ENCODE results near the gene FOLH1.
"Not testable (repeated sequence)": the region's sequence is repeated elsewhere in the genome, so short reads cannot be mapped to it uniquely, and the experiment has no call there.

Gene FOLH1

DNA sequence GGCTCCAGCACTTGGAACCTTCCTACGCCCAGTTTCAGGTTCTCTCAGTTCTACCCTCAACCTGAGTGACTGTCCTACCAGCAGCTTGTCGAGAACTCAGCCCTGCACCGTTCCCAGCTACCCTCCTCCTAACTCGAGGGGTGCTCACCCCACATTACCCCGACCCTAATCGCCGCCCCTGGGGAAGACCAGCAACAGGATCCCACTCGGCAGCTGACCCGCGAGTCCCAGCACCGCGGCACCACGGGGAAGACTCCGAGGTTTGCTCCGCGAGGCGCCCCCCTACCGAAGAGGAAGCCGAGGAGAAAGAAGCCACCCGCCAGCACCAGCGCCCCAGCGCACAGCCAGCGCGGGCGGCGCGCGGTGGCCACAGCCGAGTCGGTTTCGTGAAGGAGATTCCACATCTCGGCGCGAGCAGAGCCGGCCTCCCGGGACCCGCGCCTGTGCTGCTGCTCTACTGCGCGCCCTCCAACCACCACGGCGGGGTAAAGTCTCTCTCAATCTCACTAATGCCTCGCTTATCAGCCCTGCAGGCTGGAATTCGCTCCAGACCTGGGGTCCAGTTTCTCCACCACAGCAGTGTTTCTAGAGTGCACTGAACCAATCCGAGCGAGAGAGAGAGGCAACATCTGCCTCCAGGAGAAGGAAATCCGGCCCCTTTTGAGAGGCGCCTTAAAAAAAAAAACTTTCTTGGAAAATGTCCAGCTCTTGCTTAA is at the start of gene FOLH1:
FOLH1 (minus strand) TSS at position 597 of the 716 bp plus-strand sequence; CDS start at position 404, 193 bp downstream.
- no peak for FAIRE-seq

DNA sequence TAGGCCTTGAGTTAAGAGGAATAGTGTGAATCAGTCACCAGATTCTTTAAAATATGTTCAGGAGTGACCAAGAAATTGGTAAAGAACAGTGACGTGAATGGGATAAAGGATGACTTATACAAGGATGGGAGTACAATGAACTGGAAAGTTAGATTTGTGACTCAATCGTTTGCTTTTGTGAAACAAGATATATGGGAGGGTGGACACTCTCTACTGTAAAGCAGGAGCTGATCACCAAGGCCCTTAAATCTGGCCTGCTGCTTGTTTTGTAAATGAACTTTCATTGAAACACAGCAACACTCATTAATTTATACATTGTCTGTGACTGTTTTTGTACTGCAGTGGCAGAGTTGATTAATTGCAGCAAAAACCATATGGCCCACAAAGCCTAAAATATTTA is 46.7 kb upstream of the FOLH1 start:
- not testable (repeated sequence) for FAIRE-seq

DNA sequence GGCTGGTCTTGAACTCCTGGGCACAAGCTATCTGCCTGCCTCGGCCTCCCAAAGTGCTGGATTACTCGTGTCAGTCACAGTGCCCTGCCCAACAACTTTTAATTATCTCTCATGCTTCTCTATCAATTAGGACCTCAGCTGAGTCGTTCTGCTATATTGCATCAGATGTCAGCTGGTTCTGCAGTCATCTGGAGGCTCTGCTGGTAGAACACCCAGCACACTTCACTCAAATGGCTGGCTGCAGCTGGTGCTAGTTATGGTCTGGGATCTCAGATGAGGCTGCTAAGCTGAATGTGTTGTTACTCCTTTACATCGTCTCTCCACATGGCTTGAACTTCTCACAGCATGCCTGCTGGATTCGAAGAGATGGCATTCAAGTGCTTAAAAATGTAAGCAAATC is 42.8 kb upstream of the FOLH1 start:
- not testable (repeated sequence) for FAIRE-seq

DNA sequence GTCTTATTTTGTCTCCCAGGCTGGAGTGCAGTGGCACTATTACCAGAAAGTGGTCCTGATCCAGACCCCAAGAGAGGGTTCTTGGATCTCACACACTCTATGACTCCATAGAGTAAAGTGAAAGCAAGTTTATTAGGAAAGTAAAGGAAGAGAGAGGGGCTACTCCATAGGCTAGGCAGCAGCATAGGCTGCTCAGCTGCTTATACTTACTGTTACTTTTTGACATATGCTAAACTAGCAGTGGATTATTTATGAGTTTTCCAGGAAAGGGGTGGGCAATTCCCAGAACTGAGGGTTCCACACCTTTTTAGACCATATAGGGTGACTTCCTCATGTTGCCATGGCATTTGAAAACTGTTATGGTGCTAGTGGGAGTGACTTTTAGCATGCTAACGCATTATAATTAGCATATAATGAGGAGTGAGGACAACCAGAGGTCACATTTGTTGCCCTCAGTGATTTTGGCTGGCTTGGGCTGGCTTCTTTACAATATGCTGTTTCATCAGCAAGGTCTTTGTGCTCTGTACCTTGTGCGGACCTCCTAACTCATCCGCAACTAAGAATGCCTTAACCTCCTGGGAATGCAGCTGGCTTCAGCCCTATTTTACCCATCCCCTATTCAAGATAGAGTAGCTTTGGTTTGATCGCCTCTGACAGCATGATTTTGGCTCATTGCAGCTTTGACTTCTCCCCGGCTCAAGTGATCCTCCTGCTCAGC is 42.2 kb upstream of the FOLH1 start:
- not testable (repeated sequence) for FAIRE-seq

DNA sequence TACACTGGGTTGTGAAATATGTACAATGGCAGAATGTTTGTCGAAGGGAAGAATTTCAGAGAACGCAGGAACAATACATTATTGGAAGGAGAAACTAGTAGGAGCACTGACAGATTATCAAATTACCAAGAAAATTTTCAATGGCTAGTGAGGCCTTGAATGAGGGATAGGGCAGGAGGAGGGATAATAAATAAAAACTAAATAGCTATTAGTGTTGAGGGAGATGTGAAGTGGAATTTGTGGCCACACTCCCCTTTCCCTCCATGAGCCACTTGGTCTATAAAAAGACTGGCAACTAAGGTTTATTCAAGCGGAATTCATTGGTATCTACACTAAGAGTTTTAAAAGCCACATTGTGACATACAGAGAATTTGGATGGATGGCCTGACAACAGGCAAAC is 41.0 kb upstream of the FOLH1 start:
- FAIRE-seq: not testable (repeated sequence)

GRCh38 chr11:49233685-49234084 is 25.3 kb upstream of the FOLH1 start:
- not testable (repeated sequence) for FAIRE-seq

GRCh38 chr11:49233019-49233418 is 24.6 kb upstream of the FOLH1 start:
- FAIRE-seq: not testable (repeated sequence)

DNA sequence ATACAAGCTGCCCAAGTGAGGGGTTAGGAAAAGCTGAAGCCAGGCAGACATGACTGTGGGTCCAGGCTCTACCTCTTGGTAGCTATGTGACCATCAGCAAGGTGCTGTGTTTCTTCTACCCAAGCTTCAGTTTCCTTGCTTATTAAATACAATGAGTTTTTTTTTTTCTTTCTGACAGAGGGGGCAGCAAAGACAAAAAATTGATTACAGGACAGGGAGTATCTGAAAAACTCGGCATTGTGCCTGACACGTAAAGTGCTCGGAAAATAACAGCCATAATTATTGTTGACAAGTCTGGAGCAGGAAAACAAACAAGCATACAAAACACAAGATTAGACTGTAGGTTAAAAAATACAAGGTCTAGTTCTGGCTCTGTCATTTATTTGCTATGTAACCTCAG is 23.3 kb upstream of the FOLH1 start:
- not testable (repeated sequence) for FAIRE-seq

DNA sequence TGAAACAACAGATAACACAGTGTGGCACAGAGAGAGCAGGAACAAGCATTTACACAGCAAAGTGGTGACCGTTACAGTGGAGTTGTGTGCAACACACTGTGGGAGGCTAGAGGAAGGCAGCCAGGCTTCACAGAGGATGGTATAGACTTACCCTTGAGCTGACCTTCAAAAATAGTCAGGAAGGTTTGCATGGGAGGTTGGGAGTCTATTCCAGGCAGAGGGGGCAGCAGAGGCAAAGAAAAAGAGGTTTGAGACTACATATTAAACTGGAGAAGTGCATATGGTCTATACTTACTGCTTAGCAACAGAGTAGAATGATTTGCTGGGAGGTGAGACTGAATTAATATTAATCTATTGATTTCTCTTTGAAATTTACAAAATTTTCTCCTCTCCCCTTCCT is 22.1 kb upstream of the FOLH1 start:
- not testable (repeated sequence) for FAIRE-seq

- not testable (repeated sequence) for FAIRE-seq
Observed at GRCh38 chr11:49230001-49230400, 21.6 kb upstream of the FOLH1 start.

GRCh38 chr11:49229136-49229535 is 20.7 kb upstream of the FOLH1 start:
- FAIRE-seq: not testable (repeated sequence)

DNA sequence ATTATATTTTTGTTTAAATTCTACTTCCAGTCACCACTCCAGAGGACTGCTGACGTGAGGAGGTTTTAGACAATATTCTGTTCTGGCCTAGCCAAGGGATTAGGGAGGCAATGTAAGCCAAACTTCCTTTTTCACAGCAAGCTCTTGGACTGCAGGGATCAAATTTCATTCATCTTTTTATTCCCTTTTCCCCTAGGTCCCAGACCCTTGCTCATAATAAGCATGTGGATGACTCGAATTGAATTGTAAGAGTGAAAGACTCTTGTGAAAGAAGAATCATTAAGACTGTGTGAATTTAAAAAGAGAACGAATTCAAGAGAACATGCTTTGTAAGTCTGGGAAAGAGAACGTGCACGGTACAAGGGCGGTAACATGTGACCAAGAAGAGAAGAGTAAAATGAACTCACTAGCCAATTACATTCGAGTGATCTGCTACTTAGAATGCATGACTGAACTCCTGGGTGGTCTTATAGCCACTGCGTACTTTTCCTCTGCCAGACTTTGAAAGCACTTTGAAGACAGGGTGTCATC is 16.9 kb upstream of the FOLH1 start:
- FAIRE-seq: not testable (repeated sequence)

GRCh38 chr11:49221112-49221511 is 12.7 kb upstream of the FOLH1 start:
- no peak for FAIRE-seq

DNA sequence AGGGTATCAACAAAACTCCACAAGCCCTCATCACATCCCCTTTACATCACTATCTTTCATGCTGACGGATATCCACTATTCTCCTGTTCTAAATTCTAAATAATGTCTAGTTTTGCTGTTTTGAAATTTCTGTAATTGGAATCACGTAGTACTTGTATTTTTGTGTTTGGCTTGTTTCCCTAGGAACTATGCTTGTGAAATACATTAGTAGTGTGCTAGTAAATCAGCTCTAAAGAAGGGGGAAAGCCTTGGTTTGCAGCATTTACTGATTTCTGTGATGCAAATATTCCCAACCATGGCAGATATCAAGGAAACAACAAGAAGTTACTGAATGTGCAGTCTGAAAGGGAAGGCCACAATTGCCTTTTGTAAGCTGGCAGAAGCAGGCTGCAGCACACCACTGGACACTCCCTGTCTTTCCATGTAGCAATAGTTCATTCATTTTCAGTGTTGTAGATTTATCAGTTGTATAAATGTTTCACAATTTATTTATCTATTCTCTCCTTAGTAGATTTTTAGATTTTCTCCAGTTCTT is 4.7 kb upstream of the FOLH1 start:
- FAIRE-seq: no peak

- not testable (repeated sequence) for FAIRE-seq
Observed at GRCh38 chr11:49206999-49207398, 1.4 kb downstream of the FOLH1 start.

- no peak for FAIRE-seq
Observed at GRCh38 chr11:49202287-49202976, 6.0 kb downstream of the FOLH1 start.

DNA sequence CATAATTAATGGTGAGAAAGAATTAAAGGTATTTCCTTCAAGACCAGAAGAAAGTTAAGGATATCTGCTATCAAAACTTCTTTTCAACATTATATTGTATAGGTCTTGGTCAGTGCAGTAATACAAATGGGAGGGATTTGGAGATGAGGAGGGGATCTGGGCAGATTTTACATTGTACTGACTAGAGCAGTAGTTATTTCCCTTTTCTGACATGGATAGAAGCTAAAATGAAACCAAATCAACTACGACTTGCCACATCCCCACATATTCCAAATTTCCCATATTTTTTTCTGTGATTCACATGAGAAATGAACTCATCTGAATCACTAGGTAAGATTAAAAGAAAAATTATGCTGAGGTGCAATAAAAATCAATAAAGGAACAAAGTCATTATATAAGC is 11.6 kb downstream of the FOLH1 start:
- not testable (repeated sequence) for FAIRE-seq

DNA sequence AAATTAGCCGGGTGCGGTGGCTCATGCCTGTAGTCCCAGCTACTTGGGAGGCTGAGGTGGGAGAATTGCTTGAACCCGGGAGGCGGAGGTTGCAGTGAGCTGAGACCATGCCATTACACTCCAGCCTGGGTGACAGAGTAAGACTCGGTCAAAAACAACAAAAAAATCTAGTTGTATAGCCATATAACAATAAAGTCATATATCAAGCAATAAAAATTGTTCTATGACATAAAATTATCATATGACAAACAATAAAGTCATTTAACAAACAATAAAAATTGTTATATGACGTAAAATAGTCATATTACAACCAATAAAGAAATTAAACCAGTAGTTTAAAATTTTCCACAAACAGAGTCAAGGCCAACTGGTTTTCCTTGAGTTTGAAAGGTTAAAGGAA is 12.4 kb downstream of the FOLH1 start:
- FAIRE-seq: peak; percentile 53

- FAIRE-seq: not testable (repeated sequence)
Observed at GRCh38 chr11:49190287-49190686, 18.1 kb downstream of the FOLH1 start.

DNA sequence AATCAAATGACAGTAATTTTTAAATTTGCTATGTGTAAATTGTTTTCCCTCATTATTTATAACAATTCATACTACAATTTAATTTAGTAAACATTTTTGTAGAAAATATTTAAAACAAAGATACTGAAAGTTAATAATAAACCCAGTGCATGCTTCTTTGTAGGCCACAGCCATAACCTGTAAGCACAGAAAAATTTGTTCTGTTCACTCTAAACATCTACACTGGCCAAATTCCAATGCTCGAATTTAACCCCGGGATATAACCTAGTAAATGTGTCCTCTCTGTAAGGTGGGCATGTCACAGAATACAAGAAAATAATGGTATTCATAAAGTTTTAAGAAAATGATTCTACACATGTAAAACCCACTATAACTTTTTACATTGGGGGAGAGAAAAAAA is 22.2 kb downstream of the FOLH1 start:
- peak; percentile 63 for FAIRE-seq

GRCh38 chr11:49185597-49185996 is 22.8 kb downstream of the FOLH1 start:
- FAIRE-seq: not testable (repeated sequence)

DNA sequence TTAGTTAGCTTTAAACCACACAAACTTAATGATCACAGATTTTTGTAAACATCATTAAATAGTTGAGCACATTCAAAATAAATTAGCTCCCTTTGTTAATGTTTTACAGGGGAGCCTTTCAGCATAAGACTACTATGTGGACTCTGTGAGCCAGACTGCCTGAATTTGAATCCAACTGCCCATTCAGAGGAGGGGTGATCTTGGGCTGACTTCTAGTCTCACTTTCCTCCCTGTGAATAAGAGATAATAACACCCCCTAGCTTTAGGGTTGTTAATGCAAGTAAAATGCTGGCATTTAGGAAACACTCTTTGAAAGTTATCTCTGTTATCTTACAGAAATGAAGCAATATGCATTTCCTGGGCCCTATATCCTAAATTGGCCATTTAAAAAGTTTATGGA is 23.6 kb downstream of the FOLH1 start:
- not testable (repeated sequence) for FAIRE-seq

DNA sequence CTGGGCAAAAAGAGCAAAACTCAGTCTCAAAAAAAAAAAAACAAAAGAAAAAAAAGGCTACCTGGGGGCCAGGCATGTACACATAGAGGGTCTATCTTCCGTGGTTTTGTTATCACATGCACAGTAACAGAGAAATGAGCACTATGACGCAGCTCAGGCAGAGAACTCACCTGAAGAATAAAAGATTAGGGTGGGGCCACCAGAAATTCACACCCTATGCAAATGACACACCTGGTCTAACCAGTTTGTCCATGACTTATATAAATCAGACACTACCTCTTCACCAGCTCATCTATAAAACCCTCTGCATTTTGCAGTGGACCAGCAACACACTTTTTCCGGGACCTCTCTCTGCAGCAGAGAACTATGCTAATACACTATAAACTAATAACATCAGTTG is 30.5 kb downstream of the FOLH1 start:
- not testable (repeated sequence) for FAIRE-seq

Measured in G401.6 (cell line).